ENCODE results near the gene TMEM8B. TPM values are rescaled to one million over a fixed set of nuclear protein-coding genes. Genes with fewer than 3 reads are reported as not detected.
A peak's percentile ranks its signal among the peaks of the same experiment; 100 is the strongest.
"Not testable (repeated sequence)": the region's sequence is repeated elsewhere in the genome, so short reads cannot be mapped to it uniquely, and the experiment has no call there.

TMEM8B gene
- total and polyA plus RNA-seq, 4 donors = 6.8 to 31.2 (median 18.5) TPM

- no peak for ATAC-seq (ENCODE audit: low FRiP score)
- Histone ChIP-seq H3K36me3 (ENCODE audit: control insufficient read depth in 1 of 2, insufficient read depth in 2 of 2, low read length in 1 of 2) (no peaks in the 10 kb centered on the region), H3K9me3 (ENCODE audit: control insufficient read depth, low read length) (no peaks in the 10 kb centered on the region), H3K4me1 (ENCODE audit: control insufficient read depth in 1 of 2, insufficient read depth in 2 of 2, low read length in 2 of 2) (peaks cover 0 to 12% of the 10 kb centered on the region in 2 donors), H3K27me3 (ENCODE audit: control insufficient read depth in 1 of 2, insufficient read depth in 2 of 2, low read length in 1 of 2) (no peaks in the 10 kb centered on the region), H3K4me3 (ENCODE audit: low read length in 2 of 2) (no peak within 1 kb of the TSS), H3K27ac (ENCODE audit: low read depth in 1 of 2, low read length in 2 of 2) (peak within 1 kb of the TSS; percentile 88 to 95)
- DNase-seq = no peak
- WGBS, 2 donors = 77 to 80% methylated on average over 11 of the region's 11 CpGs
- intact Hi-C loops (cut with DNase I) = no loop called here
Observed at GRCh38 chr9:35909274-35909673, 80.2 kb downstream of the TMEM8B start, which contains the start of gene SPAAR. SPAAR (plus strand) TSS chr9:35909490; CDS start chr9:35910464, 974 bp downstream.

- Histone ChIP-seq H3K27ac (ENCODE audit: low read depth in 1 of 2, low read length in 2 of 2) (peak overlapping the region; percentile 88 to 95), H3K9me3 (ENCODE audit: control insufficient read depth, low read length) (no peaks in the 10 kb centered on the region), H3K36me3 (ENCODE audit: control insufficient read depth in 1 of 2, insufficient read depth in 2 of 2, low read length in 1 of 2) (no peaks in the 10 kb centered on the region), H3K4me1 (ENCODE audit: control insufficient read depth in 1 of 2, insufficient read depth in 2 of 2, low read length in 2 of 2) (peaks cover 0 to 12% of the 10 kb centered on the region in 2 donors), H3K27me3 (ENCODE audit: control insufficient read depth in 1 of 2, insufficient read depth in 2 of 2, low read length in 1 of 2) (no peaks in the 10 kb centered on the region), H3K4me3 (ENCODE audit: low read length in 2 of 2) (no peak overlapping the region)
- WGBS, 2 donors = 93 to 94% methylated on average over 33 to 34 of the region's 34 CpGs
- ATAC-seq (ENCODE audit: low FRiP score) (no peak), DNase-seq (no peak)
- intact Hi-C loops (cut with DNase I) = no loop called here
Observed at GRCh38 chr9:35909687-35910612, 80.9 kb downstream of the TMEM8B start.

DNA sequence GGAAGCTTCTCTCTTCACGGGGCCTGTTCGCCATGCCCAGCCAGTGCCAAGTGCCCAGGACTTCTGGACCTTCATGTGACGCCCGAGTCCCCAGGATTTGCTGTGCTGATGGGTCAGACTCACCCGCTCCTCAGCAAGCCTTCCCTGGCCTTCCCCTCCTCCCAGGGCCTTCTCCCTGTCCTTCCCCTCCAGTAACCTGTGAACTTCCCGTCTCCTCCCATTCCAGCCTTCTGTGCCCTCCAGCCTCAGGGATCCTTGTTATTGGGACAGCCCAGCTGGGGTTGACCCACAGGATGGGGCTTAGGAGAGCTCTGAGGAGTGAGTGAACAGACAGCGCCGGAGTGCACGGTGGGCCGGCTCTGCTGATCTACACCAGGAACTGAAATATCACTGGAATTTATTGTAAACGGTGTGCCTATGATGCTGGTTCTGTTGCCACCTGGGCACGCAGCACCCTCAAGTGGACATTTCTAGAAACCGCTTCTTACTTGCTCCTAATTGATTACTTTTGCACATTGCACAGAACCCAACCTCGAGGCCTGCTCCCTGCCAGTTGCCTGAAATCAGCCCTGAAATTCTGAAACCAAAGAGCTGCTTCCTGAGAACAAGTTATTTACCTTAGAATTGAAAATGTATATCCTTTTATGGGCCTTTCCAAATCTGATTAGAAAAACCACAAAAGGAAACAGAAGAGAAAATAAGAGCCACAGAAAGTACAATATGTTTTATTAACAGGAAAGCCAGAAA is 81.8 kb downstream of the TMEM8B start:
- no peaks in the 10 kb centered on the region for H3K36me3 ChIP-seq (ENCODE audit: control insufficient read depth in 1 of 2, insufficient read depth in 2 of 2, low read length in 1 of 2)
- H3K4me1 ChIP-seq (ENCODE audit: control insufficient read depth in 1 of 2, insufficient read depth in 2 of 2, low read length in 2 of 2) = peaks cover 0 to 12% of the 10 kb centered on the region in 2 donors
- no peak for DNase-seq
- peak overlapping the region; percentile 53 to 88 for H3K27ac ChIP-seq (ENCODE audit: low read depth in 1 of 2, low read length in 2 of 2)
- intact Hi-C loops (cut with DNase I) = no loop called here
- ATAC-seq (ENCODE audit: low FRiP score) = no peak
- H3K4me3 ChIP-seq (ENCODE audit: low read length in 2 of 2) = no peak overlapping the region
- H3K27me3 ChIP-seq (ENCODE audit: control insufficient read depth in 1 of 2, insufficient read depth in 2 of 2, low read length in 1 of 2) = no peaks in the 10 kb centered on the region
- no peaks in the 10 kb centered on the region for H3K9me3 ChIP-seq (ENCODE audit: control insufficient read depth, low read length)
- WGBS, 2 donors = 76 to 80% methylated on average over 14 of the region's 14 CpGs

DNA sequence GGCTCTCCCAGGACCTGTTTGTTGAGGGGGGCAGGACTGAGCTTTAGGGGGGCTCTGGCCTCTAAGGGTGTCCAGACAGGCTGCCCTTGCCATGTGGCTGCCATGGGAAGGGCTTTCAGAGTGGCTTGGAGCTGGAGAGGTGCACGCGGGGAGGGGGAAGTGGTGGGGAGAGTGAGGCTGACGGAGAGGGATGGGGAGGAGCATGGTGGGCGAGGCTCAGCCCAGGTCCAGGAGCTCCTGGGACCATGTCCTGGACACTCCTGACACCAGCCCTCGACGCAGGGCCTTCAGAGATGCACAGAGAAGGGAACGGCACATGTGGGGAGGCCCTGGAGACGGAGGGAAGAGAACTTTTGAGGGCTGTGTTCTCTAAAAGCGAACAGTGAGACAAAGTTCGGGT is 82.7 kb downstream of the TMEM8B start:
- Histone ChIP-seq H3K4me1 (ENCODE audit: control insufficient read depth in 1 of 2, insufficient read depth in 2 of 2, low read length in 2 of 2) (peaks cover 0 to 12% of the 10 kb centered on the region in 2 donors), H3K9me3 (ENCODE audit: control insufficient read depth, low read length) (no peaks in the 10 kb centered on the region), H3K4me3 (ENCODE audit: low read length in 2 of 2) (no peak overlapping the region), H3K27me3 (ENCODE audit: control insufficient read depth in 1 of 2, insufficient read depth in 2 of 2, low read length in 1 of 2) (no peaks in the 10 kb centered on the region), H3K36me3 (ENCODE audit: control insufficient read depth in 1 of 2, insufficient read depth in 2 of 2, low read length in 1 of 2) (no peaks in the 10 kb centered on the region), H3K27ac (ENCODE audit: low read depth in 1 of 2, low read length in 2 of 2) (peak overlapping the region; percentile 11 to 26)
- no peak for ATAC-seq (ENCODE audit: low FRiP score)
- intact Hi-C loops (cut with DNase I) = no loop called here
- 76 to 85% methylated on average over 9 to 10 of the region's 10 CpGs for WGBS, 2 donors
- no peak for DNase-seq

GRCh38 chr9:35912791-35913400 is 83.9 kb downstream of the TMEM8B start:
- intact Hi-C loops (cut with DNase I) = no loop called here
- DNase-seq (no peak), ATAC-seq (ENCODE audit: low FRiP score) (no peak)
- WGBS, 2 donors = 75 to 87% methylated on average over 10 of the region's 10 CpGs
- H3K9me3 ChIP-seq (ENCODE audit: control insufficient read depth, low read length) = no peaks in the 10 kb centered on the region
- H3K27ac ChIP-seq (ENCODE audit: low read depth in 1 of 2, low read length in 2 of 2) = no peak overlapping the region
- no peak overlapping the region for H3K4me3 ChIP-seq (ENCODE audit: low read length in 2 of 2)
- H3K27me3 ChIP-seq (ENCODE audit: control insufficient read depth in 1 of 2, insufficient read depth in 2 of 2, low read length in 1 of 2) = no peaks in the 10 kb centered on the region
- peaks cover 0 to 12% of the 10 kb centered on the region in 2 donors for H3K4me1 ChIP-seq (ENCODE audit: control insufficient read depth in 1 of 2, insufficient read depth in 2 of 2, low read length in 2 of 2)
- H3K36me3 ChIP-seq (ENCODE audit: control insufficient read depth in 1 of 2, insufficient read depth in 2 of 2, low read length in 1 of 2) = no peaks in the 10 kb centered on the region

DNA sequence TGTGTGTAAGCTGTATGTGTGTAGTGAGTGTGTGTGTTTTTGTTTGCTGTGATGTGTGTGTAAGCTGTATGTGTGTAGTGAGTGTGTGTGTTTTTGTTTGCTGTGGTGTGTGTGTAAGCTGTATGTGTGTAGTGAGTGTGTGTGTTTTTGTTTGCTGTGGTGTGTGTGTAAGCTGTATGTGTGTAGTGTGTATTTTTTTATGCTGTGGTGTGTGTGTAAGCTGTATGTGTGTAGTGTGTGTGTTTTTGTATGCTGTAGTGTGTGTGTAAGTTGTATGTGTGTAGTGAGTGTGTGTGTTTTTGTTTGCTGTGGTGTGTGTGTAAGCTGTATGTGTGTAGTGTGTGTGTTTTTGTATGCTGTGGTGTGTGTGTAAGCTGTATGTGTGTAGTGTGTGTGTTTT is 84.4 kb downstream of the TMEM8B start:
- H3K4me3 ChIP-seq (ENCODE audit: low read length in 2 of 2); H3K27me3 ChIP-seq (ENCODE audit: control insufficient read depth in 1 of 2, insufficient read depth in 2 of 2, low read length in 1 of 2); H3K4me1 ChIP-seq (ENCODE audit: control insufficient read depth in 1 of 2, insufficient read depth in 2 of 2, low read length in 2 of 2); H3K27ac ChIP-seq (ENCODE audit: low read depth in 1 of 2, low read length in 2 of 2); intact Hi-C loops (cut with DNase I); H3K9me3 ChIP-seq (ENCODE audit: control insufficient read depth, low read length); DNase-seq; H3K36me3 ChIP-seq (ENCODE audit: control insufficient read depth in 1 of 2, insufficient read depth in 2 of 2, low read length in 1 of 2); ATAC-seq (ENCODE audit: low FRiP score): not testable (repeated sequence)

DNA sequence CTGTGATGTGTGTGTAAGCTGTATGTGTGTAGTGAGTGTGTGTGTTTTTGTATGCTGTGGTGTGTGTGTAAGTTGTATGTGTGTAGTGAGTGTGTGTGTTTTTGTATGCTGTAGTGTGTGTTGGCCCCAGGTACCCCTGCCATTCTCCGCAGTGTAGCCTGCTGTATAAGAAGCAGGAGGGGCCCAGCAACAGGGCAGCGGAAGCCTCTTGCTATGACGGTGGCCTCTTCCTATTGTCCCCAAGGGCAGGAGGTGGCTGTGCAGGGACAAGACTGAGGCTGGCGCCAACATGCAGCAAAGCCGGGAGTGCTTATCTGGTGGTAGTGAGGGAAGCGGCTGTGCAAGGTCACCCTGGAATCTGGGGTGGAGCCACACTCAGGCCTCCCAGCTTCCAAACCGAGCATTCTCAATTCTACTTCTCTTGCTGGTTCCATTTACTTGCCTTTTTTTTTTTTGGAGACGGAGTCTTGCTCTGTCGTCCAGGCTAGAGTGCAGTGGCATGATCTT is 85.3 kb downstream of the TMEM8B start:
- no peaks in the 10 kb centered on the region for H3K27me3 ChIP-seq (ENCODE audit: control insufficient read depth in 1 of 2, insufficient read depth in 2 of 2, low read length in 1 of 2)
- H3K27ac ChIP-seq (ENCODE audit: low read depth in 1 of 2, low read length in 2 of 2) = peak overlapping the region in 1 of 2 donors; percentile 84
- no peaks in the 10 kb centered on the region for H3K9me3 ChIP-seq (ENCODE audit: control insufficient read depth, low read length)
- H3K4me1 ChIP-seq (ENCODE audit: control insufficient read depth in 1 of 2, insufficient read depth in 2 of 2, low read length in 2 of 2) = peaks cover 1 to 3% of the 10 kb centered on the region in 2 donors
- no peak overlapping the region for H3K4me3 ChIP-seq (ENCODE audit: low read length in 2 of 2)
- DNase-seq (peak; percentile 73 to 79), ATAC-seq (ENCODE audit: low FRiP score) (peak; percentile 34)
- intact Hi-C loops (cut with DNase I) = no loop called here
- WGBS, 2 donors = 20 to 23% methylated on average over 9 of the region's 9 CpGs
- no peaks in the 10 kb centered on the region for H3K36me3 ChIP-seq (ENCODE audit: control insufficient read depth in 1 of 2, insufficient read depth in 2 of 2, low read length in 1 of 2)

Measured in aorta (tissue), 5 donors.